ENCODE measurements around the gene RFC2.
"Not testable (repeated sequence)": the region's sequence is repeated elsewhere in the genome, so short reads cannot be mapped to it uniquely, and the experiment has no call there.

Gene RFC2

GRCh38 chr7:74206589-74207120, 47.5 kb downstream of the RFC2 start:
- DNase-seq, result peak; percentile 68 to 84
- TF ChIP-seq POLR2A (IDR thresholded peaks at IDR 0.05; ENCODE audit: low read length), result no peak
- no peak for TF ChIP-seq GATA1 (IDR thresholded peaks at IDR 0.05; ENCODE audit: low read depth, low read length)

- DNase-seq, result not testable (repeated sequence)
Measured at GRCh38 chr7:74206052-74206451, 48.1 kb downstream of the RFC2 start.

GRCh38 chr7:74203956-74204618, 50.1 kb downstream of the RFC2 start:
- TF ChIP-seq GATA1 (IDR thresholded peaks at IDR 0.05; ENCODE audit: low read depth, low read length) (no peak), POLR2A (IDR thresholded peaks at IDR 0.05; ENCODE audit: low read length) (no peak)
- DNase-seq, result no peak

- peak; percentile 54 to 62 for DNase-seq
- TF ChIP-seq GATA1 (IDR thresholded peaks at IDR 0.05; ENCODE audit: low read depth, low read length), result no peak
- TF ChIP-seq POLR2A (IDR thresholded peaks at IDR 0.05; ENCODE audit: low read length), result no peak
Measured at GRCh38 chr7:74202841-74203556, 51.2 kb downstream of the RFC2 start.

- TF ChIP-seq GATA1 (IDR thresholded peaks at IDR 0.05; ENCODE audit: low read depth, low read length) (no peak), POLR2A (IDR thresholded peaks at IDR 0.05; ENCODE audit: low read length) (no peak)
- DNase-seq, result no peak
Measured at GRCh38 chr7:74199551-74200355, 54.4 kb downstream of the RFC2 start.

GRCh38 chr7:74197449-74198124, 56.6 kb downstream of the RFC2 start:
- no peak for DNase-seq
- TF ChIP-seq POLR2A (IDR thresholded peaks at IDR 0.05; ENCODE audit: low read length) (no peak), GATA1 (IDR thresholded peaks at IDR 0.05; ENCODE audit: low read depth, low read length) (no peak)

- DNase-seq, result not testable (repeated sequence)
Measured at GRCh38 chr7:74195968-74196654, 58.1 kb downstream of the RFC2 start.

GRCh38 chr7:74195139-74195860, 58.9 kb downstream of the RFC2 start:
- not testable (repeated sequence) for DNase-seq

GRCh38 chr7:74194686-74195085, 59.5 kb downstream of the RFC2 start:
- TF ChIP-seq POLR2A (IDR thresholded peaks at IDR 0.05; ENCODE audit: low read length), result no peak
- no peak for TF ChIP-seq GATA1 (IDR thresholded peaks at IDR 0.05; ENCODE audit: low read depth, low read length)
- no peak for DNase-seq

GRCh38 chr7:74193913-74194312, 60.3 kb downstream of the RFC2 start:
- TF ChIP-seq GATA1 (IDR thresholded peaks at IDR 0.05; ENCODE audit: low read depth, low read length) (no peak), POLR2A (IDR thresholded peaks at IDR 0.05; ENCODE audit: low read length) (no peak)
- DNase-seq, result no peak

- TF ChIP-seq GATA1 (IDR thresholded peaks at IDR 0.05; ENCODE audit: low read depth, low read length) (no peak), POLR2A (IDR thresholded peaks at IDR 0.05; ENCODE audit: low read length) (no peak)
- no peak for DNase-seq
Measured at GRCh38 chr7:74193054-74193453, 61.1 kb downstream of the RFC2 start.

- TF ChIP-seq GATA1 (IDR thresholded peaks at IDR 0.05; ENCODE audit: low read depth, low read length) (no peak), POLR2A (IDR thresholded peaks at IDR 0.05; ENCODE audit: low read length) (no peak)
- DNase-seq, result no peak
Measured at GRCh38 chr7:74191231-74191630, 63.0 kb downstream of the RFC2 start.

- TF ChIP-seq POLR2A (IDR thresholded peaks at IDR 0.05; ENCODE audit: low read length), result no peak
- TF ChIP-seq GATA1 (IDR thresholded peaks at IDR 0.05; ENCODE audit: low read depth, low read length), result no peak
- no peak for DNase-seq
Measured at GRCh38 chr7:74190259-74190658, 63.9 kb downstream of the RFC2 start.

Measured in erythroblast (primary cell).